Right lobe of liver (tissue), 4 donors: ENCODE data around the gene GNAZ.

Experiments used
- CTCF ChIP-seq, 4 donors: fragments of 200-600 bp in 3 of 4; fragments of 450-650 bp in 1 of 4; IDR thresholded peaks; one replicate each; pipeline versions ENCODE4 v1.5.1 to v1.8.0; 2016 to 2022; ENCODE audit warnings: antibody characterized with exemption in 4 of 4, mild to moderate bottlenecking in 2 of 4
- POLR2A ChIP-seq: fragments of 450-650 bp; IDR thresholded peaks from one replicate; pipeline ENCODE4 v1.6.1; 2017; ENCODE audit warnings: antibody characterized with exemption, mild to moderate bottlenecking
- donor health status: DM: no; HTN: no; CAD: no.
- donor health status: DM: no; HTN: no; CAD: no.
- donor health status: DM: no; HTN: yes; CAD: no.

GRCh38 chr22:23104187-23104971 lies 34.1 kb downstream of the GNAZ start:
- TF ChIP-seq CTCF (IDR thresholded peaks at IDR 0.05) (no peak), POLR2A (no peak)
